GM12878 (cell line): ENCODE data around the gene TXNDC9. TPM values are rescaled to one million over a fixed set of nuclear protein-coding genes. Genes with fewer than 3 reads are reported as not detected.

Experiments used
- ATAC-seq: fragments of 200-7000 bp; cut with Tn5 transposase; 3 replicates; pipeline ENCODE4 v1.9.1; 2020; ENCODE audit warnings: mild to moderate bottlenecking, moderate library complexity
- Bru-seq: library from RNA; stranded (reverse); fragments of 400-500 nt; gene quantifications from one replicate; lab custom pipeline; 2021; lab: Mats Ljungman, UMichigan
- BruChase-seq, 2 experiments: library from RNA; stranded (reverse); fragments of 400-500 nt; gene quantifications; one replicate each; lab custom pipeline; 2021; lab: Mats Ljungman, UMichigan
- BruUV-seq: library from RNA; stranded (reverse); fragments of 400-500 nt; replicated peaks from 2 replicates; lab custom pipeline; 2021; lab: Mats Ljungman, UMichigan
- CTCF ChIA-PET: fragments of 300-600 bp; sonication (Branson Sonifier 250); formaldehyde crosslinking; extraction: SDS; loops from one replicate; lab custom pipeline; 2021; ENCODE audit warnings: inconsistent platforms; lab: Yijun Ruan, JAX
- POLR2A ChIA-PET: fragments of 350-600 bp; formaldehyde crosslinking; extraction: SDS; loops from one replicate; lab custom pipeline; 2021; ENCODE audit warnings: inconsistent platforms; lab: Charles Lee
- RAD21 ChIA-PET: fragments of 300-600 bp; sonication (Branson Sonifier 250); formaldehyde crosslinking; loops from one replicate; lab custom pipeline; 2023; ENCODE audit warnings: antibody characterized with exemption; ENCODE audit not compliant: unreplicated experiment; lab: Charles Lee
- SMC1A ChIA-PET: fragments of 300-600 bp; sonication (Branson Sonifier 250); formaldehyde crosslinking; loops from one replicate; lab custom pipeline; 2023; ENCODE audit not compliant: unreplicated experiment, uncharacterized antibody; lab: Charles Lee
- DNase-seq: peaks from one replicate; pipeline ENCODE4 v3.0.0-alpha.2; 2011; ENCODE audit warnings: low read depth, low spot score
- FAIRE-seq: peaks from 3 replicates; lab custom pipeline; 2011; peaks lifted over from hg19 to GRCh38; lab: Jason Lieb, UNC
- H2AFZ ChIP-seq: 2 replicates; pipeline ENCODE4 v1.6.0; 2011; ENCODE audit warnings: low read depth, low read length, control low read depth; ENCODE audit not compliant: control insufficient read depth
- H3K27ac ChIP-seq: 2 replicates; pipeline ENCODE4 v1.5.1; 2011; ENCODE audit warnings: control low read depth; ENCODE audit not compliant: control insufficient read depth, insufficient read depth
- H3K27me3 ChIP-seq, 2 experiments: replicated peaks in 1 of 2; 2 replicates each; pipeline versions ENCODE4 v1.6.0 to v1.6.1; 2011; ENCODE audit warnings: low read length in 1 of 2; ENCODE audit not compliant: control insufficient read depth in 2 of 2, insufficient read depth in 2 of 2
- H3K36me3 ChIP-seq, 2 experiments: 2 replicates each; pipeline ENCODE4 v1.5.1; 2011; ENCODE audit warnings: low read length in 1 of 2; ENCODE audit not compliant: control insufficient read depth in 2 of 2, insufficient read depth in 2 of 2
- H3K4me1 ChIP-seq: 2 replicates; pipeline ENCODE4 v1.6.1; 2011; ENCODE audit warnings: mild to moderate bottlenecking, low read length, moderate library complexity, mixed read lengths; ENCODE audit not compliant: control insufficient read depth, insufficient read depth
- H3K4me2 ChIP-seq: 2 replicates; pipeline ENCODE4 v1.6.0; 2011; ENCODE audit warnings: control low read depth; ENCODE audit not compliant: control insufficient read depth, insufficient read depth
- H3K4me3 ChIP-seq: fragments of 200-600 bp; sonication (generic); 2 replicates; pipeline ENCODE4 v1.5.1; 2016
- H3K79me2 ChIP-seq: 2 replicates; pipeline ENCODE4 v1.6.0; 2011; ENCODE audit warnings: low read length; ENCODE audit not compliant: control insufficient read depth, insufficient read depth
- H3K9ac ChIP-seq: 2 replicates; pipeline ENCODE4 v1.8.0; 2011; ENCODE audit warnings: low read length, control low read depth, mixed read lengths; ENCODE audit not compliant: control insufficient read depth, insufficient read depth
- H3K9me3 ChIP-seq: replicated peaks from 3 replicates; pipeline ENCODE4 v1.5.1; 2011; ENCODE audit warnings: mild to moderate bottlenecking, low read length; ENCODE audit not compliant: control insufficient read depth, insufficient read depth
- H4K20me1 ChIP-seq: 2 replicates; pipeline ENCODE4 v1.6.0; 2011; ENCODE audit not compliant: control insufficient read depth, insufficient read depth
- BCL11A ChIP-seq: IDR thresholded peaks from 2 replicates; pipeline ENCODE4 v1.6.1; 2011; ENCODE audit warnings: low read depth, low read length
- CEBPB ChIP-seq, 2 experiments: fragments of 150-350 bp in 1 of 2; IDR thresholded peaks; 2 replicates each; pipeline ENCODE4 v1.6.1; 2012 to 2014; ENCODE audit warnings: low read depth in 2 of 2, low read length in 2 of 2, borderline replicate concordance in 1 of 2, inconsistent platforms in 1 of 2
- ESRRA ChIP-seq: IDR thresholded peaks from 2 replicates; pipeline ENCODE4 v1.6.1; 2012; ENCODE audit warnings: mild to moderate bottlenecking, low read length, improper control_type of control experiment
- HCFC1 ChIP-seq: fragments of 150-350 bp; IDR thresholded peaks from 2 replicates; pipeline ENCODE4 v1.6.1; 2014; ENCODE audit warnings: low read length
- HDAC6 ChIP-seq: fragments of 200-600 bp; sonication (generic); IDR thresholded peaks from one replicate; pipeline ENCODE4 v1.8.0; 2017; ENCODE audit warnings: antibody characterized with exemption; ENCODE audit not compliant: unreplicated experiment
- KDM1A ChIP-seq: fragments of 200-600 bp; sonication (generic); IDR thresholded peaks from 2 replicates; pipeline ENCODE4 v1.6.1; 2016; ENCODE audit warnings: borderline replicate concordance
- MEF2A ChIP-seq: IDR thresholded peaks from 2 replicates; pipeline ENCODE4 v1.6.1; 2011; ENCODE audit warnings: low read depth, mild to moderate bottlenecking, low read length, moderate library complexity; ENCODE audit not compliant: insufficient read depth
- NFYB ChIP-seq: IDR thresholded peaks from 2 replicates; pipeline ENCODE4 v1.6.1; 2011; ENCODE audit warnings: low read depth, mild to moderate bottlenecking, low read length, improper control_type of control experiment, moderate library complexity; ENCODE audit not compliant: insufficient read depth
- NR2C1 ChIP-seq: fragments of 450-650 bp; IDR thresholded peaks from 2 replicates; pipeline ENCODE4 v1.6.1; 2017; ENCODE audit warnings: antibody characterized with exemption, mild to moderate bottlenecking, moderate library complexity
- NR2F1 ChIP-seq: fragments of 450-650 bp; conservative IDR thresholded peaks from 2 replicates; pipeline ENCODE4 v1.6.1; 2017; ENCODE audit warnings: mild to moderate bottlenecking
- NRF1 ChIP-seq: conservative IDR thresholded peaks from 2 replicates; pipeline ENCODE4 v1.6.1; 2011; ENCODE audit warnings: mild to moderate bottlenecking, low read depth, low read length, improper control_type of control experiment
- PAX8 ChIP-seq: fragments of 450-650 bp; IDR thresholded peaks from 2 replicates; pipeline ENCODE4 v1.6.1; 2017; ENCODE audit warnings: mild to moderate bottlenecking, moderate library complexity
- RAD21 ChIP-seq: IDR thresholded peaks from 2 replicates; pipeline ENCODE4 v1.6.1; 2011; ENCODE audit warnings: mild to moderate bottlenecking, low read depth, low read length, moderate library complexity; ENCODE audit not compliant: insufficient read depth
- SIX5 ChIP-seq: IDR thresholded peaks from 2 replicates; pipeline ENCODE4 v1.6.1; 2011; ENCODE audit warnings: mild to moderate bottlenecking, low read depth, low read length, moderate library complexity; ENCODE audit not compliant: severe bottlenecking
- WGBS: methylation state at CpG from one replicate; pipeline ENCODE4 v1.1.6; 2016; ENCODE audit warnings: low lambda C conversion rate; ENCODE audit not compliant: insufficient replicate concordance, insufficient coverage; ENCODE audit errors: missing lambda C conversion rate; 5-methylcytosine and 5-hydroxymethylcytosine counted together
- in situ Hi-C: fragments of 300-500 bp; cut with MboI; formaldehyde crosslinking; loops from 9 replicates; pipeline ENCODE4 v1.14.3; 2018; ENCODE audit warnings: mixed read lengths
- intact Hi-C: fragments of 100-400 bp; cut with micrococcal nuclease; formaldehyde crosslinking; loops from one replicate; pipeline ENCODE4 v1.14.2; 2022; ENCODE audit not compliant: unreplicated experiment
- long read RNA-seq, 2 experiments: library from polyadenylated mRNA; unstranded; transcript quantifications; one replicate each; pipeline ENCODE4 v2.0.0, GENCODE V29; 2019 to 2020
- polyA minus RNA-seq, 3 experiments: library from RNA; depleted of rRNA, polyadenylated mRNA; stranded (reverse); fragments of >200 nt; gene quantifications; 2 replicates each; pipeline ENCODE4 v1.2.3, GENCODE V29; 2011
- polyA plus RNA-seq, 11 experiments: library from polyadenylated mRNA; depleted of rRNA in 4 of 11; unstranded in 6 of 11; stranded (reverse) in 5 of 11; fragments of >200 nt; fragmentation: Nextera tagmentation in 4 of 11; fragmentation: Illumina TruSeq in 1 of 11; extraction: Ambion mirVana in 4 of 11; extraction: Trizol in 1 of 11; gene quantifications; 1 replicate in 1 of 11; 2 replicates in 10 of 11; pipeline versions ENCODE4 v1.2.1 to v1.2.3, GENCODE V29; 2011 to 2016; ENCODE audit warnings: inconsistent platforms in 2 of 11, missing spikeins in 2 of 11, low read depth in 1 of 11
- total RNA-seq, 4 experiments: library from RNA; depleted of rRNA in 3 of 4; stranded (reverse); fragments of >200 nt in 3 of 4; fragmentation: Illumina TruSeq in 1 of 4; extraction: Trizol in 1 of 4; gene quantifications; 2 replicates each; pipeline versions ENCODE4 v1.2.1 to v1.2.3, GENCODE V29; 2013 to 2021
- TF ChIP-seq, protein P1 (sequence below): IDR thresholded peaks from 2 replicates; pipeline ENCODE4 v1.6.1; 2012; ENCODE audit warnings: low read depth, low read length, improper control_type of control experiment

Gene TXNDC9, protein sequence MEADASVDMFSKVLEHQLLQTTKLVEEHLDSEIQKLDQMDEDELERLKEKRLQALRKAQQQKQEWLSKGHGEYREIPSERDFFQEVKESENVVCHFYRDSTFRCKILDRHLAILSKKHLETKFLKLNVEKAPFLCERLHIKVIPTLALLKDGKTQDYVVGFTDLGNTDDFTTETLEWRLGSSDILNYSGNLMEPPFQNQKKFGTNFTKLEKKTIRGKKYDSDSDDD
- 57.0 and 64.5 TPM in 2 replicates for total RNA-seq (2013; cell fraction: nucleolus; rRNA removed)
- total RNA-seq (2014; rRNA removed) (37.4 and 45.4 TPM in 2 replicates), total RNA-seq (2014; rRNA removed; fragmentation: Illumina TruSeq; extraction: Trizol) (48.2 and 53.1 TPM in 2 replicates), total RNA-seq (2021) (26.6 and 28.8 TPM in 2 replicates), polyA plus RNA-seq (2011; rRNA removed) (37.0 and 57.1 TPM in 2 replicates), polyA plus RNA-seq (2014; fragmentation: Illumina TruSeq; extraction: Trizol) (48.6 and 56.8 TPM in 2 replicates), polyA plus RNA-seq (2014; fragmentation: Nextera tagmentation; extraction: Ambion mirVana) (100 to 1,000 TPM; 136 to 170 TPM), polyA plus RNA-seq (2014; rRNA removed) (23.0 and 27.0 TPM in 2 replicates), polyA plus RNA-seq (2016; fragmentation: Nextera tagmentation; extraction: Ambion mirVana) (10 to 100 TPM; 76.0 to 77.3 TPM), polyA minus RNA-seq (2011; rRNA and poly(A)+ RNA removed) (18.5 and 18.9 TPM in 2 replicates), Bru-seq, nascent RNA (percentile 78 among the genes with signal in this experiment), BruChase-seq, experiment 1, labeled RNA remaining after a 6-hour chase (percentile 71 among the genes with signal in this experiment), BruChase-seq, experiment 2, labeled RNA remaining after a 2-hour chase (percentile 76 among the genes with signal in this experiment)
- polyA plus RNA-seq (2011; ENCODE audit: low read depth) = 14.9 TPM
- 17.3 and 20.7 TPM in 2 replicates for polyA plus RNA-seq (2011; cell fraction: cytosol; rRNA removed)
- 15.2 and 15.7 TPM in 2 replicates for polyA plus RNA-seq (2011; cell fraction: nucleus; rRNA removed)
- 18.2 and 19.3 TPM in 2 replicates for polyA plus RNA-seq (2012)
- polyA minus RNA-seq (2011; cell fraction: cytosol; rRNA and poly(A)+ RNA removed) = 5.1 and 7.4 TPM in 2 replicates
- polyA minus RNA-seq (2011; cell fraction: nucleus; rRNA and poly(A)+ RNA removed) = 9.7 and 19.8 TPM in 2 replicates
- long read RNA-seq, experiment 1, transcript TXNDC9-201 (5 exons, 1,637 nt) = major isoform, 56 of 65 reads
- long read RNA-seq, experiment 1, partial matches to known transcripts = 2 of 65 reads
- long read RNA-seq, experiment 1, other reads (novel, unspliced or antisense) = 1 of 65 reads
- long read RNA-seq, experiment 2, transcript TXNDC9-201 (5 exons, 1,637 nt) = major isoform, 474 of 525 reads
- long read RNA-seq, experiment 2, transcript TXNDC9-202 (4 exons, 1,111 nt) = minor isoform, 20 of 525 reads
- long read RNA-seq, experiment 2, transcript TXNDC9-207 (4 exons, 1,099 nt) = minor isoform, 6 of 525 reads
- long read RNA-seq, experiment 2, partial matches to known transcripts = 6 of 525 reads
- long read RNA-seq, experiment 2, other reads (novel, unspliced or antisense) = 18 of 525 reads

DNA sequence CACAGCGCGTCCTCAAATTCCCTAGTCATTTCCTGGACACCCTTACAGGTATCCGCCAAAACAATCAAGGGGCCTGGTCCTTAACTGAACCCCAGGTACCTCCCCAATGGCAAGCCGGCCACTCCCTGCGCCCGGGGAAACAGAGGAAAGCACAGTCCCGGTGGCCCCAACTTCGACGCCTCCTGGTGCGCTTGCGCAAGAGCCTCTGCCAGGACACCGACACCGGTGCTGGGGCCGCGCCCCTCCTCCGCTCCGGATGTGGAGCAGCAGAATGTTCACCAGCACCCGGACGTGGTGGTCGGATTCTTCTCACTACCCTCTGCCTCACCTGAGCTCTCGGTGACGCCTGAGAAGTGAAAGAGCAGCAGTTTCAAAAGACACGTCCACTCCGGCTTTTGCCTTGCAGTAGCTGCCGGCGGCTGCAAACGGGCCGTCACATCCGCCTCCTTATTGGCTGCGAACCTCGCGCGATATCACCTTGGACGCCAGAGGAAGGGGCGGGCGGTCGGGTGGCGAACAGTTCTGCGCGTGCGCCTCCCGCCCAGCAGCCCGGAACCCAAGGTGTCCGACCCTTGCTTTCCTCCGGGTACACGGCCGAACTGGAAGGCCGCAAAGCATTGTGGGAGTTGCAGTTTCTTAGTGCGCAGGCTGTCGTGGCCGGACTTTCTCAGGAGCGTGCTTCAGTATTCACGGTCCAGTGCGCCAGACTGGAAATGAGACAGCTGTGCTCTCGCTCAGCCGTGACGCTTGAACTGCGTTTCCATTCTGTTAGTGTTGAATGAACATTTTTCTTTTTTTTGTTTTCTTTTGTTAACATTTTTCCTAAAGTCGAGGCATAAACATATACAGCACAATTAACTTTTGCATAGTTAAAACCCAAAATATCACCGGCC, at the start of gene TXNDC9:
TXNDC9 (minus strand) TSS at position 423 of the 893 bp plus-strand sequence. CDS start 3,123 bp downstream, outside the sequence.
- in situ Hi-C loops = no loop called here
- Histone ChIP-seq H3K27ac (peak within 1 kb of the TSS; percentile 98), H3K4me1 (peaks cover 5% of the 10 kb centered on the region), H3K79me2 (peaks cover 70% of the 10 kb centered on the region), H3K4me2 (peak within 1 kb of the TSS; percentile 98), H3K9me3 (no peaks in the 10 kb centered on the region), H3K36me3 (peaks cover 0 to 12% of the 10 kb centered on the region in 2 experiments; a peak in 1 of 4 replicates), H3K27me3 (no peaks in the 10 kb centered on the region), H3K4me3 (peak within 1 kb of the TSS; percentile 90), H4K20me1 (no peaks in the 10 kb centered on the region), H2AFZ (peak within 1 kb of the TSS; percentile 98), H3K9ac (peak within 1 kb of the TSS; percentile 98)
- ChIA-PET POLR2A (interaction anchor here (0.6 to 3.6 kb wide), 8 partner anchors 9 to 195 kb away, joined by 3 to 30 read pairs (median 4); partner anchors contain the start of gene C2orf15), SMC1A (interaction anchor here (0.8 to 5.6 kb wide), 12 partner anchors 12 to 270 kb away, joined by 3 to 32 read pairs (median 5); partner anchors contain the start of genes MITD1 and MRPL30), CTCF (interaction anchor here (0.7 to 2.7 kb wide), 12 partner anchors 11 to 250 kb away, joined by 3 to 15 read pairs (median 5); partner anchors contain the start of genes C2orf15, LIPT1, REV1 and TSGA10), RAD21 (interaction anchor here (0.8 to 4.5 kb wide), 5 partner anchors 11 to 605 kb away, joined by 3 to 29 read pairs (median 6); partner anchors contain the start of genes C2orf15 and MGAT4A)
- peak; percentile 98 for DNase-seq
- intact Hi-C loops = loop anchor here (1.0 to 5.0 kb wide), 4 partner anchors 154 to 249 kb away; partner anchors contain the start of genes LIPT1, MITD1, MRPL30 and REV1
- WGBS = 1% methylated on average over 59 of the region's 60 CpGs
- peak; percentile 97 for FAIRE-seq
- BruUV-seq = TSS peak; percentile 86
- ATAC-seq = peak; percentile 79
- TF ChIP-seq ESRRA = 0 out of 2 replicates have a peak, but pooled peaks have one; percentile 65
- peak; percentile 99 for TF ChIP-seq HCFC1
- peak; percentile 97 for TF ChIP-seq SIX5
- TF ChIP-seq BCL11A = peak; percentile 64; the same call in 1 of the 2 replicates
- peak; percentile 83 for TF ChIP-seq NRF1
- TF ChIP-seq CEBPB (IDR thresholded peaks at IDR 0.05; ENCODE audit: borderline replicate concordance in 1 of 2, low read depth in 2 of 2, low read length in 2 of 2) = 0 out of 4 replicates have a peak, but pooled peaks of 1 of the 2 experiments have one; percentile 35
- no peak for TF ChIP-seq KDM1A
- TF ChIP-seq, protein P1, sequence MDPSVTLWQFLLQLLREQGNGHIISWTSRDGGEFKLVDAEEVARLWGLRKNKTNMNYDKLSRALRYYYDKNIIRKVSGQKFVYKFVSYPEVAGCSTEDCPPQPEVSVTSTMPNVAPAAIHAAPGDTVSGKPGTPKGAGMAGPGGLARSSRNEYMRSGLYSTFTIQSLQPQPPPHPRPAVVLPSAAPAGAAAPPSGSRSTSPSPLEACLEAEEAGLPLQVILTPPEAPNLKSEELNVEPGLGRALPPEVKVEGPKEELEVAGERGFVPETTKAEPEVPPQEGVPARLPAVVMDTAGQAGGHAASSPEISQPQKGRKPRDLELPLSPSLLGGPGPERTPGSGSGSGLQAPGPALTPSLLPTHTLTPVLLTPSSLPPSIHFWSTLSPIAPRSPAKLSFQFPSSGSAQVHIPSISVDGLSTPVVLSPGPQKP = peak; percentile 79
- 0 out of 2 replicates have a peak, but pooled peaks have one; percentile 19 for TF ChIP-seq NR2F1
- TF ChIP-seq RAD21 = no peak
- peak; percentile 100 for TF ChIP-seq PAX8
- TF ChIP-seq MEF2A = peak; percentile 58
- no peak for TF ChIP-seq HDAC6
- peak; percentile 48; the same call in 1 of the 2 replicates for TF ChIP-seq NFYB
- peak; percentile 81 for TF ChIP-seq NR2C1
